Measurements from ENCODE around the gene HTRA2. TPM values are rescaled to one million over a fixed set of nuclear protein-coding genes. Genes with fewer than 3 reads are reported as not detected.
A peak's percentile ranks its signal among the peaks of the same experiment; 100 is the strongest.

Gene HTRA2
- total and polyA plus RNA-seq, 9 of the 15 experiments (the other 6 are each of a cell fraction or from before 2014, with no cell fraction given) = 54.2 to 71.2 (median 65.8) TPM

GRCh38 chr2:74577448-74577847, 47.7 kb downstream of the HTRA2 start (continued):
- TF ChIP-seq ZBTB40 (IDR thresholded peaks at IDR 0.05) (peak; percentile 83), ZBTB40 (CRISPR knock-in tag; IDR thresholded peaks at IDR 0.05) (no peak), RFX7 (CRISPR knock-in tag; IDR thresholded peaks at IDR 0.05) (no peak), NR0B1 (IDR thresholded peaks at IDR 0.05; ENCODE audit: partially characterized antibody) (no peak), NRF1 (conservative IDR thresholded peaks at IDR 0.05 in 1 of 2, IDR thresholded peaks at IDR 0.05 in 1 of 2) (no peak), ZNF134 (CRISPR knock-in tag; conservative IDR thresholded peaks at IDR 0.05) (no peak), CHD2 (IDR thresholded peaks at IDR 0.05; ENCODE audit: low read depth, low read length) (no peak), GABPB1 (CRISPR knock-in tag; IDR thresholded peaks at IDR 0.05) (peak; percentile 67; the same call in 1 of the 2 replicates), RBM25 (IDR thresholded peaks at IDR 0.05; ENCODE audit: low read depth, low read length, severe bottlenecking) (no peak), FIP1L1 (IDR thresholded peaks at IDR 0.05; ENCODE audit: low read depth, low read length, poor library complexity, severe bottlenecking) (no peak), FOXK1 (CRISPR knock-in tag; IDR thresholded peaks at IDR 0.05; ENCODE audit: borderline replicate concordance) (no peak), TAF1 (IDR thresholded peaks at IDR 0.05; ENCODE audit: control insufficient read depth, extremely low read depth, insufficient read depth, low read length, severe bottlenecking) (no peak), ZNF785 (CRISPR knock-in tag; IDR thresholded peaks at IDR 0.05) (no peak), PPARD (CRISPR knock-in tag; IDR thresholded peaks at IDR 0.05) (no peak)
- TF ChIP-seq, protein P1, sequence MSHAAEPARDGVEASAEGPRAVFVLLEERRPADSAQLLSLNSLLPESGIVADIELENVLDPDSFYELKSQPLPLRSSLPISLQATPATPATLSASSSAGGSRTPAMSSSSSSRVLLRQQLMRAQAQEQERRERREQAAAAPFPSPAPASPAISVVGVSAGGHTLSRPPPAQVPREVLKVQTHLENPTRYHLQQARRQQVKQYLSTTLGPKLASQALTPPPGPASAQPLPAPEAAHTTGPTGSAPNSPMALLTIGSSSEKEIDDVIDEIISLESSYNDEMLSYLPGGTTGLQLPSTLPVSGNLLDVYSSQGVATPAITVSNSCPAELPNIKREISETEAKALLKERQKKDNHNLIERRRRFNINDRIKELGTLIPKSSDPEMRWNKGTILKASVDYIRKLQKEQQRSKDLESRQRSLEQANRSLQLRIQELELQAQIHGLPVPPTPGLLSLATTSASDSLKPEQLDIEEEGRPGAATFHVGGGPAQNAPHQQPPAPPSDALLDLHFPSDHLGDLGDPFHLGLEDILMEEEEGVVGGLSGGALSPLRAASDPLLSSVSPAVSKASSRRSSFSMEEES (CRISPR knock-in tag; IDR thresholded peaks at IDR 0.05) = no peak
- TF ChIP-seq, protein P2, sequence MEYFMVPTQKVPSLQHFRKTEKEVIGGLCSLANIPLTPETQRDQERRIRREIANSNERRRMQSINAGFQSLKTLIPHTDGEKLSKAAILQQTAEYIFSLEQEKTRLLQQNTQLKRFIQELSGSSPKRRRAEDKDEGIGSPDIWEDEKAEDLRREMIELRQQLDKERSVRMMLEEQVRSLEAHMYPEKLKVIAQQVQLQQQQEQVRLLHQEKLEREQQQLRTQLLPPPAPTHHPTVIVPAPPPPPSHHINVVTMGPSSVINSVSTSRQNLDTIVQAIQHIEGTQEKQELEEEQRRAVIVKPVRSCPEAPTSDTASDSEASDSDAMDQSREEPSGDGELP (CRISPR knock-in tag; IDR thresholded peaks at IDR 0.05; ENCODE audit: borderline replicate concordance) = no peak

All from K562 (cell line).